ENCODE results near the gene POLR1E.
A peak's percentile ranks its signal among the peaks of the same experiment; 100 is the strongest.

POLR1E gene

GRCh38 chr9:37485389-37486255, at the start of gene POLR1E:
Gene POLR1E (plus strand): TSS chr9:37485948. CDS start chr9:37486048, 100 bp downstream.
- DNase-seq: peak; percentile 98

GRCh38 chr9:37436540-37436939, 49.2 kb upstream of the POLR1E start:
- no peak for DNase-seq

- DNase-seq: no peak
Observed at GRCh38 chr9:37437010-37437409, 48.7 kb upstream of the POLR1E start.

GRCh38 chr9:37437621-37438020, 48.1 kb upstream of the POLR1E start:
- no peak for DNase-seq

- no peak for DNase-seq
Observed at GRCh38 chr9:37438359-37438758, 47.4 kb upstream of the POLR1E start.

GRCh38 chr9:37441776-37442370, 43.9 kb upstream of the POLR1E start:
- no peak for DNase-seq

- DNase-seq: no peak
Observed at GRCh38 chr9:37442556-37442955, 43.2 kb upstream of the POLR1E start.

GRCh38 chr9:37443566-37443965, 42.2 kb upstream of the POLR1E start:
- no peak for DNase-seq

- no peak for DNase-seq
Observed at GRCh38 chr9:37444890-37445289, 40.9 kb upstream of the POLR1E start.

- no peak for DNase-seq
Observed at GRCh38 chr9:37445832-37446231, 39.9 kb upstream of the POLR1E start.

- no peak for DNase-seq
Observed at GRCh38 chr9:37446401-37446800, 39.3 kb upstream of the POLR1E start.

GRCh38 chr9:37447111-37447510, 38.6 kb upstream of the POLR1E start:
- DNase-seq: peak; percentile 63

GRCh38 chr9:37449862-37450632, 35.7 kb upstream of the POLR1E start:
- no peak for DNase-seq

GRCh38 chr9:37451628-37452027, 34.1 kb upstream of the POLR1E start:
- DNase-seq: no peak

GRCh38 chr9:37452611-37453010, 33.1 kb upstream of the POLR1E start:
- no peak for DNase-seq

- no peak for DNase-seq
Observed at GRCh38 chr9:37453827-37454226, 31.9 kb upstream of the POLR1E start.

- DNase-seq: no peak
Observed at GRCh38 chr9:37454238-37454637, 31.5 kb upstream of the POLR1E start.

- no peak for DNase-seq
Observed at GRCh38 chr9:37455884-37456647, 29.7 kb upstream of the POLR1E start.

- DNase-seq: no peak
Observed at GRCh38 chr9:37456817-37457216, 28.9 kb upstream of the POLR1E start.

GRCh38 chr9:37464006-37464405, 21.7 kb upstream of the POLR1E start:
- no peak for DNase-seq

GRCh38 chr9:37464426-37465248, 21.1 kb upstream of the POLR1E start:
- peak; percentile 82 for DNase-seq
